Measurements from ENCODE around the gene PKD2. TPM values are rescaled to one million over a fixed set of nuclear protein-coding genes. Genes with fewer than 3 reads are reported as not detected.

PKD2 gene
- total and polyA plus RNA-seq, 2 donors (not counting 1 experiment from before 2014, with no cell fraction given) = 1.8 to 5.8 TPM

- no peak overlapping the region for H2AFZ ChIP-seq (ENCODE audit: insufficient read depth, low read depth, low read length, poor library complexity, severe bottlenecking)
- no peaks in the 10 kb centered on the region for H3K4me1 ChIP-seq (ENCODE audit: control insufficient read depth in 2 of 2, insufficient read depth in 2 of 2, low read length in 2 of 2)
- H4K20me1 ChIP-seq (ENCODE audit: control insufficient read depth, insufficient read depth, low read length, poor library complexity, severe bottlenecking) = no peaks in the 10 kb centered on the region
- DNase-seq = no peak
- no peak overlapping the region for H3K27ac ChIP-seq (ENCODE audit: low read length in 2 of 2)
- Mint-ChIP-seq H3K4me3 (no peak overlapping the region), H3K27ac (no peak overlapping the region), H3K27me3 (no peaks in the 10 kb centered on the region), H3K4me1 (no peaks in the 10 kb centered on the region), H3K9me3 (ENCODE audit: insufficient read depth) (no peaks in the 10 kb centered on the region)
- intact Hi-C loops (cut with micrococcal nuclease) = no loop called here
- H3K4me3 ChIP-seq (ENCODE audit: control extremely low read depth in 1 of 5, extremely low read depth in 1 of 5, insufficient read depth in 1 of 5, low read depth in 2 of 5, low read length in 4 of 5) = no peak overlapping the region
- no peaks in the 10 kb centered on the region for H3K27me3 ChIP-seq (replicated peaks in 1 of 4; ENCODE audit: control extremely low read depth in 1 of 4, control insufficient read depth in 3 of 4, insufficient read depth in 4 of 4, low read length in 3 of 4)
- H3K9me3 ChIP-seq (ENCODE audit: control extremely low read depth in 1 of 3, control insufficient read depth in 2 of 3, insufficient read depth in 1 of 3, low read length in 2 of 3) = no peaks in the 10 kb centered on the region
- no peaks in the 10 kb centered on the region for H3K36me3 ChIP-seq (replicated peaks in 1 of 2; ENCODE audit: control extremely low read depth in 1 of 2, control insufficient read depth in 1 of 2, extremely low read depth in 1 of 2, insufficient read depth in 2 of 2, low read length in 1 of 2)
- no peak overlapping the region for H3K4me2 ChIP-seq (replicated peaks; ENCODE audit: low read depth, low read length, poor library complexity, severe bottlenecking)
- TF ChIP-seq CTCF (IDR thresholded peaks at IDR 0.05) (no peak), EZH2 (IDR thresholded peaks at IDR 0.05; ENCODE audit: borderline replicate concordance, insufficient read depth, low read depth, low read length, poor library complexity, severe bottlenecking) (no peak)
- no peak overlapping the region for H3K9ac ChIP-seq (ENCODE audit: low read length)
- CTCF ChIA-PET = no interaction called here
- WGBS (ENCODE audit: insufficient coverage) = no CpG with 5 or more reads among the region's 3 CpGs
- POLR2A ChIA-PET = no interaction called here
- ATAC-seq (ENCODE audit: low read depth) = no peak
- H3K79me2 ChIP-seq (ENCODE audit: control insufficient read depth, insufficient read depth, low read length) = no peaks in the 10 kb centered on the region
Measured at GRCh38 chr4:88097781-88098180, 90.3 kb downstream of the PKD2 start.

- Histone ChIP-seq H3K4me3 (ENCODE audit: control extremely low read depth in 1 of 5, extremely low read depth in 1 of 5, insufficient read depth in 1 of 5, low read depth in 2 of 5, low read length in 4 of 5) (no peak overlapping the region), H3K36me3 (replicated peaks in 1 of 2; ENCODE audit: control extremely low read depth in 1 of 2, control insufficient read depth in 1 of 2, extremely low read depth in 1 of 2, insufficient read depth in 2 of 2, low read length in 1 of 2) (no peaks in the 10 kb centered on the region), H3K27ac (ENCODE audit: low read length in 2 of 2) (no peak overlapping the region), H3K4me1 (ENCODE audit: control insufficient read depth in 2 of 2, insufficient read depth in 2 of 2, low read length in 2 of 2) (no peaks in the 10 kb centered on the region), H3K9ac (ENCODE audit: low read length) (no peak overlapping the region), H3K4me2 (replicated peaks; ENCODE audit: low read depth, low read length, poor library complexity, severe bottlenecking) (no peak overlapping the region), H3K27me3 (replicated peaks in 1 of 4; ENCODE audit: control extremely low read depth in 1 of 4, control insufficient read depth in 3 of 4, insufficient read depth in 4 of 4, low read length in 3 of 4) (no peaks in the 10 kb centered on the region), H3K79me2 (ENCODE audit: control insufficient read depth, insufficient read depth, low read length) (no peaks in the 10 kb centered on the region), H2AFZ (ENCODE audit: insufficient read depth, low read depth, low read length, poor library complexity, severe bottlenecking) (no peak overlapping the region), H4K20me1 (ENCODE audit: control insufficient read depth, insufficient read depth, low read length, poor library complexity, severe bottlenecking) (no peaks in the 10 kb centered on the region), H3K9me3 (ENCODE audit: control extremely low read depth in 1 of 3, control insufficient read depth in 2 of 3, insufficient read depth in 1 of 3, low read length in 2 of 3) (no peaks in the 10 kb centered on the region)
- Mint-ChIP-seq H3K4me3 (no peak overlapping the region), H3K4me1 (no peaks in the 10 kb centered on the region), H3K9me3 (ENCODE audit: insufficient read depth) (no peaks in the 10 kb centered on the region), H3K27me3 (no peaks in the 10 kb centered on the region), H3K27ac (no peak overlapping the region)
- CTCF ChIA-PET = no interaction called here
- intact Hi-C loops (cut with micrococcal nuclease) = no loop called here
- 55% methylated on average over 2 of the region's 4 CpGs for WGBS (ENCODE audit: insufficient coverage)
- POLR2A ChIA-PET = no interaction called here
- ATAC-seq (ENCODE audit: low read depth) (no peak), DNase-seq (no peak)
- TF ChIP-seq EZH2 (IDR thresholded peaks at IDR 0.05; ENCODE audit: borderline replicate concordance, insufficient read depth, low read depth, low read length, poor library complexity, severe bottlenecking) = no peak
- TF ChIP-seq CTCF (IDR thresholded peaks at IDR 0.05) = no peak
Measured at GRCh38 chr4:88098993-88099752, 91.7 kb downstream of the PKD2 start.
